ENCODE data around the gene PKD2L2. TPM values are rescaled to one million over a fixed set of nuclear protein-coding genes. Genes with fewer than 3 reads are reported as not detected.
A peak's percentile ranks its signal among the peaks of the same experiment; 100 is the strongest.
"Not testable (repeated sequence)": the region's sequence is repeated elsewhere in the genome, so short reads cannot be mapped to it uniquely, and the experiment has no call there.

PKD2L2 gene
- not detected for total RNA-seq

- peaks cover 5 to 6% of the 10 kb centered on the region in 2 donors for H3K27me3 Mint-ChIP-seq
- peak; percentile 99 to 100 for ATAC-seq
- DNase-seq (ENCODE audit: low spot score): peak; percentile 91
- H3K27ac Mint-ChIP-seq: peak within 1 kb of the TSS; percentile 93 to 98
- peak within 1 kb of the TSS; percentile 95 for H3K4me3 Mint-ChIP-seq
- no peaks in the 10 kb centered on the region for H3K9me3 Mint-ChIP-seq
- H3K4me1 Mint-ChIP-seq (ENCODE audit: low read depth in 2 of 2): peaks cover 12 to 16% of the 10 kb centered on the region in 2 donors
- H3K36me3 Mint-ChIP-seq: no peaks in the 10 kb centered on the region
Measured at GRCh38 chr5:137888863-137889759, at the start of gene PKD2L2. Gene PKD2L2 (plus strand): TSS chr5:137889457. CDS start chr5:137889492, 35 bp downstream.

- H3K36me3 Mint-ChIP-seq: no peaks in the 10 kb centered on the region
- H3K4me1 Mint-ChIP-seq (ENCODE audit: low read depth in 2 of 2): no peaks in the 10 kb centered on the region
- ATAC-seq (no peak), DNase-seq (ENCODE audit: low spot score) (no peak)
- no peak overlapping the region for H3K27ac Mint-ChIP-seq
- H3K4me3 Mint-ChIP-seq: no peak overlapping the region
- H3K27me3 Mint-ChIP-seq: peaks cover 0 to 2% of the 10 kb centered on the region in 2 donors
- no peaks in the 10 kb centered on the region for H3K9me3 Mint-ChIP-seq
Measured at GRCh38 chr5:137842296-137842695, 47.0 kb upstream of the PKD2L2 start.

- DNase-seq (ENCODE audit: low spot score): no peak
- H3K36me3 Mint-ChIP-seq: no peaks in the 10 kb centered on the region
- no peak for ATAC-seq
- H3K27ac Mint-ChIP-seq: no peak overlapping the region
- no peak overlapping the region for H3K4me3 Mint-ChIP-seq
- H3K9me3 Mint-ChIP-seq: no peaks in the 10 kb centered on the region
- peaks cover 0 to 2% of the 10 kb centered on the region in 2 donors for H3K27me3 Mint-ChIP-seq
- no peaks in the 10 kb centered on the region for H3K4me1 Mint-ChIP-seq (ENCODE audit: low read depth in 2 of 2)
Measured at GRCh38 chr5:137843676-137844299, 45.5 kb upstream of the PKD2L2 start.

GRCh38 chr5:137845472-137845871, 43.8 kb upstream of the PKD2L2 start:
- no peaks in the 10 kb centered on the region for H3K36me3 Mint-ChIP-seq
- H3K4me3 Mint-ChIP-seq: no peak overlapping the region
- no peaks in the 10 kb centered on the region for H3K27me3 Mint-ChIP-seq
- ATAC-seq (no peak), DNase-seq (ENCODE audit: low spot score) (no peak)
- no peaks in the 10 kb centered on the region for H3K4me1 Mint-ChIP-seq (ENCODE audit: low read depth in 2 of 2)
- no peak overlapping the region for H3K27ac Mint-ChIP-seq
- H3K9me3 Mint-ChIP-seq: no peaks in the 10 kb centered on the region

- no peaks in the 10 kb centered on the region for H3K9me3 Mint-ChIP-seq
- H3K4me1 Mint-ChIP-seq (ENCODE audit: low read depth in 2 of 2): no peaks in the 10 kb centered on the region
- H3K4me3 Mint-ChIP-seq: no peak overlapping the region
- no peaks in the 10 kb centered on the region for H3K27me3 Mint-ChIP-seq
- no peaks in the 10 kb centered on the region for H3K36me3 Mint-ChIP-seq
- ATAC-seq: no peak
- H3K27ac Mint-ChIP-seq: no peak overlapping the region
- DNase-seq (ENCODE audit: low spot score): no peak
Measured at GRCh38 chr5:137847687-137848086, 41.6 kb upstream of the PKD2L2 start.

- not testable (repeated sequence) for H3K4me3 Mint-ChIP-seq; ATAC-seq; DNase-seq (ENCODE audit: low spot score); H3K36me3 Mint-ChIP-seq; H3K27me3 Mint-ChIP-seq; H3K4me1 Mint-ChIP-seq (ENCODE audit: low read depth in 2 of 2); H3K9me3 Mint-ChIP-seq; H3K27ac Mint-ChIP-seq
Measured at GRCh38 chr5:137853165-137853564, 36.1 kb upstream of the PKD2L2 start.

- no peak overlapping the region for H3K4me3 Mint-ChIP-seq
- H3K9me3 Mint-ChIP-seq: no peaks in the 10 kb centered on the region
- H3K27ac Mint-ChIP-seq: no peak overlapping the region
- H3K27me3 Mint-ChIP-seq: no peaks in the 10 kb centered on the region
- DNase-seq (ENCODE audit: low spot score): no peak
- peaks cover 5 to 7% of the 10 kb centered on the region in 2 donors for H3K4me1 Mint-ChIP-seq (ENCODE audit: low read depth in 2 of 2)
- no peak for ATAC-seq
- H3K36me3 Mint-ChIP-seq: no peaks in the 10 kb centered on the region
Measured at GRCh38 chr5:137856201-137856600, 33.1 kb upstream of the PKD2L2 start.

- DNase-seq (ENCODE audit: low spot score) (no peak), ATAC-seq (no peak)
- Mint-ChIP-seq H3K27me3 (no peaks in the 10 kb centered on the region), H3K36me3 (no peaks in the 10 kb centered on the region), H3K27ac (no peak overlapping the region), H3K9me3 (no peaks in the 10 kb centered on the region), H3K4me3 (no peak overlapping the region), H3K4me1 (ENCODE audit: low read depth in 2 of 2) (peaks cover 5 to 7% of the 10 kb centered on the region in 2 donors)
Measured at GRCh38 chr5:137856916-137857862, 32.1 kb upstream of the PKD2L2 start.

- H3K27ac Mint-ChIP-seq: no peak overlapping the region
- H3K9me3 Mint-ChIP-seq: no peaks in the 10 kb centered on the region
- no peak for DNase-seq (ENCODE audit: low spot score)
- no peaks in the 10 kb centered on the region for H3K36me3 Mint-ChIP-seq
- H3K4me3 Mint-ChIP-seq: peak overlapping the region; percentile 27
- ATAC-seq: no peak
- peaks cover 5 to 7% of the 10 kb centered on the region in 2 donors for H3K4me1 Mint-ChIP-seq (ENCODE audit: low read depth in 2 of 2)
- no peaks in the 10 kb centered on the region for H3K27me3 Mint-ChIP-seq
Measured at GRCh38 chr5:137858223-137858916, 30.9 kb upstream of the PKD2L2 start.

- Mint-ChIP-seq H3K36me3 (no peaks in the 10 kb centered on the region), H3K4me3 (no peak overlapping the region), H3K27ac (no peak overlapping the region), H3K27me3 (no peaks in the 10 kb centered on the region), H3K9me3 (no peaks in the 10 kb centered on the region), H3K4me1 (ENCODE audit: low read depth in 2 of 2) (peaks cover 5 to 7% of the 10 kb centered on the region in 2 donors)
- ATAC-seq (no peak), DNase-seq (ENCODE audit: low spot score) (no peak)
Measured at GRCh38 chr5:137858954-137859353, 30.3 kb upstream of the PKD2L2 start.

GRCh38 chr5:137862251-137862650, 27.0 kb upstream of the PKD2L2 start:
- Mint-ChIP-seq H3K27me3 (no peaks in the 10 kb centered on the region), H3K4me3 (no peak overlapping the region), H3K27ac (no peak overlapping the region), H3K4me1 (ENCODE audit: low read depth in 2 of 2) (peaks cover 5 to 7% of the 10 kb centered on the region in 2 donors), H3K9me3 (no peaks in the 10 kb centered on the region), H3K36me3 (no peaks in the 10 kb centered on the region)
- ATAC-seq (no peak), DNase-seq (ENCODE audit: low spot score) (no peak)

- not testable (repeated sequence) for ATAC-seq; DNase-seq (ENCODE audit: low spot score); H3K9me3 Mint-ChIP-seq; H3K36me3 Mint-ChIP-seq; H3K4me1 Mint-ChIP-seq (ENCODE audit: low read depth in 2 of 2); H3K4me3 Mint-ChIP-seq; H3K27me3 Mint-ChIP-seq; H3K27ac Mint-ChIP-seq
Measured at GRCh38 chr5:137863653-137864052, 25.6 kb upstream of the PKD2L2 start.

All from natural killer cell treated with Interleukin-12 subunit alpha and Interleukin-12 subunit beta and Interleukin-15 and Interleukin-18, amount 100 ng/mL, for 72 hours (primary cell).